GM03348 (cell line): ENCODE results near the gene CLDN2.
"Not testable (repeated sequence)": the region's sequence is repeated elsewhere in the genome, so short reads cannot be mapped to it uniquely, and the experiment has no call there.

ENCODE experiments used
- DNase-seq: peaks from one replicate; pipeline ENCODE4 v3.0.0; 2012; ENCODE audit warnings: low spot score

The CLDN2 gene, protein sequence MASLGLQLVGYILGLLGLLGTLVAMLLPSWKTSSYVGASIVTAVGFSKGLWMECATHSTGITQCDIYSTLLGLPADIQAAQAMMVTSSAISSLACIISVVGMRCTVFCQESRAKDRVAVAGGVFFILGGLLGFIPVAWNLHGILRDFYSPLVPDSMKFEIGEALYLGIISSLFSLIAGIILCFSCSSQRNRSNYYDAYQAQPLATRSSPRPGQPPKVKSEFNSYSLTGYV

GRCh38 chrX:106919932-106920452 lies at the start of gene CLDN2:
Gene CLDN2, plus strand, starts transcription at chrX:106920402. Its CDS starts 7,827 bp downstream, at chrX:106928229.
- no peak for DNase-seq

DNA sequence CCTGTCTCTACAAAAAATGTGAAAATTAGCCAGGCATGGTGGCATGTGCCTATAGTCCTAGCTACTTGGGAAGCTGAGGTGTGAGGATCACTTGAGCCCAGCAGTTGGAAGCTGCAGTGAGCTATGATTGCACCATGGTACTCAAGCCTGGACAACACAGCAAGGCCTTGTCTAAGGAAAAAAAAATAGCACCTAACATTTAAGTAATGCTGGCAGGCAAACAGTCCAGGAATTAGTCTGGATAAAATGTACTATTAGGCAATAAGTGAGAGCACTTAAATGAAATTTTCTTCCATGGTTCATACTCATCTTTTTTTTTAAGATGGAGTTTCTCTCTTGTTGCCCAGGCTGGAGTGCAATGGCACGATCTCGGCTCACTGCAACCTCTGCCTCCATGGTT lies 47.4 kb upstream of the CLDN2 start:
- not testable (repeated sequence) for DNase-seq

DNA sequence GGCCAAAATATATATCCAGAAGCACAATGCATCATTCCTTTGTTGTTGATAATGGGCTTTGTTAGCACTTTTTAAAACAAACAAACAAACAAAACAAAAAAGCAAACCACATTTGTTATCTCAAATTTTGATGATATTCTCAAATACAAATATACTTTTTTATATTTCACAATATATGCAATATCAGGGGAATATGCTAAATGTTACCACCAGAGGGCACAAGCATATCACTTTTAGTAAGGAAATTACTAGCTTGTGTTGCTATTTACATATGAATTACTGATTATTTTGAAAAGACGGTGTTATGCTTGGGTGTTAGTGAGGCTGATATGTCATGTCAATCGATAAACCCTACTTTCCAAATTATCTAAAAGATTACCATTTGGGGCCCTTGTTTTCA lies 46.1 kb upstream of the CLDN2 start:
- peak; percentile 8 for DNase-seq

- DNase-seq, result no peak
These were observed 45.1 kb upstream of the CLDN2 start for GRCh38 chrX:106875151-106875550.

DNA sequence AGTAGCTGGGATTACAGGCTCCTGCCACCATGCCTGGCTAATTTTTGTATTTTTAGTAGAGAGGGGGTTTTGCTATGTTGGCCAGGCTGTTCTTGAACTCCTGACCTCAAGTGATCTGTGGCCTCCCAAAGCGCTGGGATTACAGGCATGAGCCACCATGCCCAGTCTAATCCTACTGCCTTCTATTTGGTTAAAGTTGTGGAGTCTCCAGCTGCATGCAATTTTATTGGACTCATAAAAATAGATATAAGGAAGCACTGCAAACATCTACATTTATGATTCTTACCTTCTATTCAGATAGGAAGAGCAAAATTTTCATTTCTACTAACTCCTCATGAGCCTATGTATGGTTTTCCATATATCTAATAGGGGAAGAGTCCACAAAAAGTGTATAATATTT lies 30.7 kb upstream of the CLDN2 start:
- no peak for DNase-seq

- no peak for DNase-seq
These were observed 28.3 kb upstream of the CLDN2 start for GRCh38 chrX:106891762-106892460.

GRCh38 chrX:106894392-106894909 lies 25.8 kb upstream of the CLDN2 start:
- DNase-seq, result peak; percentile 64

DNA sequence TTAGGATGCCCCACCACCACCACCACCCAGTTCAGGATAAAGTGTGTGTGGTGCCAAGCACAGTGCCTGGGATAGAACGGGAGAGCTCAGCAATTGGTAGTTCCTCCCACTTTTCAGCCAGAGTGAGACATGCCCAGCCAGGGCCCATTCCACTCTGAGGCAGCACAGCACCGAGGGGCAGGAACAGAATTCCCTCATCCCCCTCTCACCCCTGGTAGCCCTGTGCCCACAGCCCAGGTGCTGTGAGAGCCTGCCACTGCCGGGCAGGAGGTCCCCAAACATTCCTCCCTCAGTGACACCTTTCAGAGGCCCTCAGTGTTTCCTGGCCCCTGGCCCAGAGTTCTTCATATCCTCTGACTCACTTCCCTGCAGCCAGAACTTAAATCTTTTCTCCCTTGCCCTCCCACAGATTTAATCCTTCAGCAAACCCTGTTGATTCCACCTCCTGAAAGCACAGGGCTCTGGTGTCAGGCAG lies 25.2 kb upstream of the CLDN2 start:
- DNase-seq, result peak; percentile 47

DNA sequence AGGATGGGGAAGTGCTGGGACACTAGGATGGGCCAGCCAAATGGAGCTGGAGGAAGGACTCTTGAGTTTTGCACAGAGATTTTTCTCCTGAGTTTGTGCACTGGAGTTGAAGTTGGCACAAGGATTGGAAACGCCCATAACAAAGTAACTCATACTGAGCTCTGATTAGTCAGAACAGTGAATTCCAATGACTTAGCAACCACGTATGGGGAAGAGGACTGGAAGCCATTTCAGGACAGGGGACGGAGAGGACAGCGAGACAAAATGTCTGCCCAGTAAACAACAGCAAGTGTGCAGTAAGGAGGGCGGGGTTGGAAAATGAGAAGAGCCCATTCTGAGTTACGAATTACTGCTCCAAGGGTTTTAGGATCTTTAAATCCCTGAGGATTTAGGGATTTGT lies 22.9 kb upstream of the CLDN2 start:
- no peak for DNase-seq

- DNase-seq, result peak; percentile 34
These were observed 21.7 kb upstream of the CLDN2 start for GRCh38 chrX:106898462-106898861.

- DNase-seq, result no peak
These were observed 20.9 kb upstream of the CLDN2 start for GRCh38 chrX:106899276-106899675.

GRCh38 chrX:106899841-106900240 lies 20.4 kb upstream of the CLDN2 start:
- DNase-seq, result no peak

DNA sequence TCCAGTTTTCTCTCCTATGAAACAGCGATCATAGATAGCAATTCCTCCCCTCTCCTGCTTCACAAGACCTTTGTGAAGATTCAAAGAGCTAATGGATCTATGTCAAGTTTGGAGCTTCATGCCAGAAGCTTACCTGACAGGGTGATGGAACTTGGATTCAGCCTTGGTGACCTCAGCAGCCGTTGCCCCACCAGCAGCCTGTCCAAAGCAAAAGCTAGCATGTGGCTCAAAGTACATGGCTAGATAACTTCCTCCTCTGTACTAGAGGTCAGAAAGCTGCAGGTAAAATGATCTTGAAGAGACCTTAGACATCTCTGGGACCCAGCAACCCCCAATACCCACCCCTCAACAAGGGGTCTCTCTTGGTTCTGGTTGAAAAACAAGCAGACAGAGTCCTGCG lies 18.9 kb upstream of the CLDN2 start:
- DNase-seq, result no peak

DNA sequence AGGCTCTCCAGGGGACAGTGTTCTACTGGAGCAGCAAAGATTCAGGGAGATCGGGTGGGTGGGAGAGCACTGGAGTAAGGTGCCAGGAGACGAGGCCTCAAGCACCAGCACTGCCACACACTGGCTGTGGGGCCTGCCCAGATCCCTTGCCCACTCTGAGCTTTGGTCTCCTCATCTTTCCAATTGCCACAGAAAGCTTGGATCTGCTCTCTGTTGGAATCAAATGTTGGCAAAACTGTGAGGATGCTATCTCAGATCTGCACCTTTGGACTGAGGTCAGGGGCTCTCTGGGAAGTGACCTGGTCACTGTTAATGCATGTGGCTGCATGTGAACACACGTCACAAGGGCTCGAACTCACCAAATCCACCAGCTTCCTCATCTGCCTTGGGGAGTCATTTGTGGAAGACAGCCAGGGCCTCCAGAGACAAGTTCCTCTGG lies 18.4 kb upstream of the CLDN2 start:
- DNase-seq, result no peak

DNA sequence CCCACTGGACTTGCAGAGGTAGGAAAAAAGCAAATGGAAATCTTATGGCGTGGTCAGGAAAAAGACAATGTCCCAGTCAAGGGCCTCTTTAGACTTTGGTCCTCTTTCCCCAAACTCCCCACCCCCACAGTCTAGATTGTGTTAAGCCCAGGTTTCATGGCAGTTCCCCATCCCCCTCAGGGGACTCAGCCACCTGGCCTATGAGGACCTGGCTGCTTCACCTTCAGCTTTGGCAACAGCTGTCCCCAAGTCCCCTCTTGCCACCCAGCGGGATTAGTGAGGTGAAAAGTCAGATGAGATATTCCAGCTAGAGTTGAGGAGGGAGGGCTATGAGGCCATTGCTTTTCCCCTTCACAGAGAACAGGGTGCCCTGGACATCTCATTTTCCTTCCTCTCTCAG lies 17.5 kb upstream of the CLDN2 start:
- no peak for DNase-seq

GRCh38 chrX:106903291-106903824 lies 16.8 kb upstream of the CLDN2 start, which contains the start of gene RIPPLY1:
Gene RIPPLY1, minus strand, starts transcription at chrX:106903341. Its CDS starts 54 bp downstream, at chrX:106903287.
- no peak for DNase-seq

GRCh38 chrX:106903856-106904528 lies 16.2 kb upstream of the CLDN2 start:
- DNase-seq, result no peak

GRCh38 chrX:106905064-106905708 lies 15.0 kb upstream of the CLDN2 start:
- no peak for DNase-seq

- no peak for DNase-seq
These were observed 13.8 kb upstream of the CLDN2 start for GRCh38 chrX:106906361-106906760.

- DNase-seq, result peak; percentile 47
These were observed 7.3 kb upstream of the CLDN2 start for GRCh38 chrX:106912864-106913263.

DNA sequence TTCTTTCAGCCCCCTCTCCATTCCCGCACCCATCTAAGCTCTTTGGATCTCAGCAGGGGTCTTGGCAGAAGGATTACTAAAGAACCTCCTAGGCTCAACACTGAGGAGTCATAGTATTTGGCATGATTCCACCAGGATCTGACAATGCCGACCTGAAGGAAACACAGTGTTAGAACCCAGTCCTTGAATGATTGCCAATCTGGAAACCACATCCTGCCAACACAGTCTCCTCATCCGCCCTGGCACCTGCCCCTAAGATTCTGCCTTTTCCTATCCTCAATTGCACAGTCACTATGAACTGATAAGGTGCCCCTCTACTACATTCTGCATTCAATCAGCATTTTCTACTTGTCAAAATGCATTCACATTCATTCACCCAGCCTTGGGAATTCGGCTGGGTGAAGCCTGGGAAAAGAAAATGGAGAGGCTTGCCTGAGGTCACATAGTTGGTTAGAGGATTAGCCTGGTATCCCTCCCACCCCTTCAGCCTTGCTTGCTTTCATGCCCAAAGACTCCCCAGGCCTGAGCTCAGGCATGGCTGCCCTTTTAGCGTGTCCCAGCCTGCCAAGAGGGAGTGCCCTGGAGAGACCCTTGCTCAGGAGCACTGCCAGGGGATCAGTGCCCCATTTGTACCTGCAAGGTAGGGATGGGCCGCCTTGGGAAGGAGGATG lies 2.2 kb upstream of the CLDN2 start:
- peak; percentile 5 for DNase-seq
